ELF-1 (cell line): Measurements from ENCODE around the gene LRTM1.
A peak's percentile ranks its signal among the peaks of the same experiment; 100 is the strongest.

Source experiments
- DNase-seq: peaks from one replicate; pipeline ENCODE4 v3.0.0-alpha.2; 2016; ENCODE audit warnings: low read depth, low spot score

Gene LRTM1

DNA sequence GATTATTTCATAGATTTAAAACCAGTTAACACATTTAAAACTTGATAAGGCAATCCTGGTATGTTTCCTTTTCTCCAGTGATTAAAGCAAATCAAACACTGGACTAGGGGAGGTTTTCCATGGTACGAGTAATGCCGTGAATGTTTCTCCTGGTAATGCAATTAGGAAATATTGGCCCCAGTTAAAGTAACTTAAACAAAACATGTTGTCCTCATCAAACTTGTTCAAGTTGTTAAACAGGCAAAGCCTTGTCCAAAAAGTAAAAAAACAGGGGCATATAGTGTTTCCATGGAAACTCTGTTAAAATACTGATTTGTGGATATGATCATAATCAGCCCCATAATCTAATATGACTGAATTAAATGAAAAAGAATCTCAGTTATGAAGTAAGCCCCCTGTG lies 13.1 kb upstream of the LRTM1 start:
- DNase-seq: no peak

DNA sequence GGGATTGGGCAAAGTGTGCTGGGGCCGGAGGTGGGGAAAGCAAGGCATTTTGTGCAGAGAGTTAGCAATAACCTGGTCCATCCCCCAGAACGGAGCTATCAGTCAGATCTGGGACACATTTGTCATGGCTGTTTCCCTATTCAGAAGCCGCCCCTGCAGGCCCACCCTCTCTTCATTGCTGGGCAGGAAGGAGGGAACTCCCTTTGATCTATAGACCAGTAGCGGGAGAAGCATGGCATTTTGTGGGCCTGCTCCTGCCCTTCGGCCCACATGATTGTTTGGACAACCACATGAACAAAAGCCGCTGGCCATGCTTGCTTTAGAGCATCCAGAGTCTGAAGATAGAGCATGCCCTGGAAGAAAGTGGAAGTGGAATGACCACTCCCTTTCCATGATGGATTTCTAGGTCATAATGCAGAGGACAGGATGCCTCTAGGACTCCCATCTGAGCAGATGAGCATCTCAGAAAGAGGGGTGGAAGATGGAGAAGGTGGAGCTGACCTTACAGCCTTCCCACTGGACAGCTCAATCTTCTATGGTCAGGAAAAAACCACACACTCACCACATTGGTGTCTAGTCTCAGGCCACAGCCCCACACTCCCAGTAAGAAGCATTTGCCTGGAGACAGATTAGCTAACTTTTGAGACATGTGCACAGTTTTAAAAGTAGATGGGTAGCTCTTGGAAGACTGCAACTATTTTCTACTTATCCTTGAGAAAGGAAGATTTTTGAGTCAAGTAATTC lies 11.9 kb upstream of the LRTM1 start:
- peak; percentile 17 for DNase-seq

DNA sequence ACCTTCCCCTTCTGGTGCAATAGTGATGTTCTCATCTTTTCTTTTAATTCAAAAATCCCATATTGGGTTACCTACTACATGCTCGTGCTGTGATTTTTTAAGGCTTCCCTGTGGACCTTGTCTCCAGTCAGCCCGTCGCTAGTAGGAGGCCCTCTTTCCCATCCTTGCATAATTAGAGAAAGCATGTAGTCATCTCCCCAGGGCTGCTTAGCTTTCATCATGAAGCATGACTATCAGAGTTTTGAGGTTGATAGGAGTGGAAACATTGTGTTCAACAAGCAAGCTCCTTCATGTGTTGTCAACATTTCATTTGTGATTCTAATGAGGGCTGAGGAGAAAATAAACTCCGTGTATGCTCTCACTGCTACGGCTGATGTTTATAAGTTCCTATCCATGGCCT lies 8.7 kb upstream of the LRTM1 start:
- no peak for DNase-seq

GRCh38 chr3:54935869-54936268 lies 8.0 kb upstream of the LRTM1 start:
- no peak for DNase-seq

- no peak for DNase-seq
These were observed 4.7 kb upstream of the LRTM1 start for GRCh38 chr3:54932606-54933005.

GRCh38 chr3:54931182-54931581 lies 3.3 kb upstream of the LRTM1 start:
- peak; percentile 44 for DNase-seq

DNA sequence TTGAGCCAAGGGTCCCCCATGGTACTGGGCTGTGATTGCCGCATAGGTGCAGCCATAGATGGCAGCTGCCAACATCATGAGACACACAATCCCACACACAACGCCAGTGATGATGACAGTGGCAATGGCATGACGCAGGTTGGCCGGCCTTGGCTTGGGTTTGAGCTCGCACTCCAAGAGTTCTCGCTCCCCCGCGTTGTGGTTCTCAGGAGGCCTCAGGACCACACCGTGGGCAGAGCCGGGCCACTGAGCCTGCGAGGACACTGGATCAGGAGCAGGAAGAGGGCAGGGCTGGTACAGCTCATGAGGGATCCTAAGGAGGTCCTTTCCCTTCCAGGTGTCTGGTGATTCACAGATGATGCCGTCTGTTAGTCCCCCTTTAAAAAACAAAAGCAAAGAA lies 9.3 kb downstream of the LRTM1 start:
- no peak for DNase-seq

GRCh38 chr3:54917862-54918261 lies 10.0 kb downstream of the LRTM1 start:
- no peak for DNase-seq

GRCh38 chr3:54917174-54917573 lies 10.7 kb downstream of the LRTM1 start:
- DNase-seq: no peak

DNA sequence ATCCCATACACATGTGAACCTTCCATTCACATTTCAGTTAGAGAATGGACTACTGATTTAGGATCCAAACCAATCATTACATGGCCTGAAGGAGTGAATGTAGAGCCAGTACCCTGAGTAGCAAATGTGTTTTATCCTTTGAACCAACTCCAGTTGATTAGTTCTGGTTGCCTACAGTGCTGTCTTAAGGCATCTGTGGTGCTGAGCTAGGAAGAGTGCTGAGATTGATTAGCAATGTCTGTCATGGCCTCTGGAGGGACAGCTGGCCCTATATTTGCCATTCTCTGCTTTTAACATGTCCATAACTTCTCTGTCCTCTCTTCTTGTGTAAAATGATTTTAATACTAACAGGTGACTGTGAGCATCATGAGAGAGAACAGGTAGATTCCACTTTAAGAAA lies 11.1 kb downstream of the LRTM1 start:
- no peak for DNase-seq

DNA sequence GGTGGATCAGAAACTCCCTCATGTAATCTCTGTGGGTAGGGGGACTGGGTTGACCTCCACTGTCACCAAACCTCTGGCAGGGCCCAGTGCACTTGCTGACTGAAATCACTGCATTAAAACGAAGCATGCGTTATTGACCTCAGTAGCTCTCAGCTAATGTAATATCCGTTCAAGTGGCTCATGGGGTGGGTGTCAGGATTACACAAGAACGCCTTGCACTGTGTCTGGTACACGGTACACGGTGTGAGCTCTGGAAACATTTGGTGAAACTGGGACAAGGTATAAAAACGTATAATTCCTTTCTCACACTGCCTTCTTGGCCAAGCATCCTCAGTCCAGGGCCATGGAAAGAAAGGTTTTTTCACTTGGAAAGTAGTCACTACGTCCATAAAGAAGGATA lies 11.9 kb downstream of the LRTM1 start:
- DNase-seq: no peak

DNA sequence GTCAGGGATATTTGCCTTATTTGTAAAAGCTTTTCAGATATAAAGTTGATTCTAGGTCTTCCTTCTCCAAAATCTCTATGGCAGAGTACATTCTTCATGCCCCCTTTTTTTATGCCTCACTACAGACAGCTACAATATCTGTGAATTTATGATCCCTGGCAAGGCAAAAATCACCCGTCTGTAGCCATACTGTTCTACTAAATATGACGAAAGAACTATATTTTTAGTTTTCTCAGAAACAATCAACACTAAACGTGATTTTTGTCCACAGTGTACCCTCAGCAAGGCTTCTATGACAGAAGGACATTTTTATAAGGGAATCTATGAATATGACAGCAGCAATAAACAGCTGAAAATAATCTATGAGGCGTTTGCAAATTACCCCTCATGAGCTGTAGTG lies 12.7 kb downstream of the LRTM1 start:
- no peak for DNase-seq

DNA sequence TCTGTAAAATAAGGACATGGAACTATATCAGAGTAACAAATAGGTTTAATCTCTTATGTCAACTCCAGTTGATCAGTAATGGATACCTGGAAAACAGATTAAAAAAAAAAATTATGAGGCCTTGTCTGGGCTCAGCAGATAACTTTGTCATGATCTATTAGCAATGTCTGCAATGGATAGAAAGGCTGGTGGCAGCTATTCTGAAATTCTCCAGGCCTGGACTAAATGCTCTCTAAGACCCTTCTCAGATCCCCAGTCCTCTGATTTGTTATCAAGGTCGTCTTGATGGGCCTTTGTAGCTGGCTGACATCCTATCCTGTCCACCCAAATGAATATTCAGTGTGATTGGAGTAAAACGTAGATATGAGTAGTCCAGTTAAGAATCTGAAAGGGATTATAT lies 13.7 kb downstream of the LRTM1 start:
- DNase-seq: no peak

GRCh38 chr3:54909191-54909590 lies 18.7 kb downstream of the LRTM1 start:
- DNase-seq: no peak

DNA sequence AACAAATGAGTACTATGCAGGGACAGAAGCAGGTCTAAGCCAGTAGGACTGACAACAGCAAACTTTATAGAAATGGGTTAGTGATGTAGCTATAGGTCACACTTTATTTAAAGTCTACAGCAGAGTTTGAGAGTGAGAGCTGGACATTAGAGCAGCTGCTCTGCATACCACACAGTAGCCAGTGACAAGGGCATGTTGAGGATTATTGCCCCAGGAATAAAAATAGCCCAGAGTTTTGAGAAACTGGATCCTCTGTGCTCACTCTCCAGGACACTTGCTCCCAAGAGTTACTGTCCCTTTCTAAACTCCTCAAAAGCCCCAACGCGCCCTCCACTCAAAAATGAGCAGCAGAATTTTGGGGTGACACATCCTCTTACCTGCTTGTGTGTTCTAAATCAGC lies 21.1 kb downstream of the LRTM1 start:
- no peak for DNase-seq

DNA sequence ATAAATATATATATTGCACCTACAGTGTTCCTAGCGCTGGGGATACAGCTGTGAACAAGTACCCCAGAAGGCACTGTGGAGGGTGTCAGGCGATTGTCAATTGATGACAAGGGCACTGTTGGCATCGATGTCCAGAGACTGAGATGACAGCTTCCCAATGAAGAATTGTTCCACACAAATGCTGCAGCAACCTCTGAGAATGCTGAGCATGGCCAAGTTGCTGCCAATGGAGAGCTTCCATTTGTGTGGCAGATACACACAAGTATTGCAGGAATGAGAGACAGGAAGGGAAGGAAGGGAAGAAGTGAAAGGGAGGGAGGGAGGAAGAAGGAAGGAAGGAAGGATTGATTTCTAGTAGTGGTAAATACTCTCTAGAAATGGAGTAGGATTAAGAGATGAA lies 21.9 kb downstream of the LRTM1 start:
- no peak for DNase-seq

DNA sequence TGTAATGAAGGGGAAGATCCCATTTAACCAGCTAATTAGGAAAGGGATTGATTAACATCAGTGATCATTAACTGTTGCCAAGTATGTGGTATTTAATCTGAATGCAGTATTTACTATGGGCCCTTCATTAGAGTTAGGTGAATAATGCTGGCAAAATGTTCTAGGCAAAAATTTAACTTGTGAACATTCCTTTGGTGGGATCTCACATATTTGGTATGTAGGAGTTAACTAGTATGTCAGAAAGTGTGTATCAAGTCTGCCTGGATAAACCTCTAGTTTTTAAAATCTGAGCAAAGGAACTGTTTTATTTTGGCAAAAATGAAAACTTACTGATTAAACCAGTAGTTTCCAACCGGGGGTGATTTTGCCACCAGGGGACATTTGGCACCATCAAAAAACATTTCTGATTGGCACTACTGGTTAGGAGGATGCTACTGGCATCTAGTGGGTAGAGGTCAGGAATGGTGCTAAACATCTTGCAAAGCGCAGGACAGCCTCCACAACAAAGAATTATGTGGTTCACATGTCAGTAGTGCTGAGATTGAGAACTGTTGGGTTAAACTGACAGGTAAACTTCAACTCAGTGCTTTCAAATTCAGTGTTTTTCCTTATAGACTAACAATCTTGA lies 22.5 kb downstream of the LRTM1 start:
- DNase-seq: no peak

- DNase-seq: no peak
These were observed 25.8 kb downstream of the LRTM1 start for GRCh38 chr3:54901906-54902685.

GRCh38 chr3:54900838-54901591 lies 26.8 kb downstream of the LRTM1 start:
- no peak for DNase-seq

DNA sequence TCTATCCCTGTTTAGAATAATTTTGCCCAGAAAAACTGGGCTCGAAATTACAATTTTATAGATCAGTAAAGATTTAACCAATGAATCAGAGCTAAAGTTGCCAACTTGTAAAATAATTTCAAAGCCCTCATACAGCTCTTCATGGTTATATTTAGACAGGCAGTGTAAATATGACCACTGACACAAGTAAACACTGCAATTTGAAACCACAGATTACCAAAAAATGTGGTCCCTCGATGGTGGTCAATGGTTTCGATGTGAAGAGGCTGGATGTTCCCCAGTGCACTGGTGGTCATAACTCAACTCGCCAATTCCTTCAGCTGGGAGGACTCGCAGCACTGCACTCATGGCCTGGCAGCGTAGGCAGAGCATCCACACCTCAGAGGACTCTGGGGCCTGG lies 28.6 kb downstream of the LRTM1 start:
- DNase-seq: no peak

- DNase-seq: no peak
These were observed 30.7 kb downstream of the LRTM1 start for GRCh38 chr3:54897028-54897711.

GRCh38 chr3:54895613-54896012 lies 32.2 kb downstream of the LRTM1 start:
- no peak for DNase-seq
